Right lobe of liver (tissue), 6 donors: ENCODE data around the gene SYPL2. TPM values are rescaled to one million over a fixed set of nuclear protein-coding genes. Genes with fewer than 3 reads are reported as not detected.

Source experiments
- ATAC-seq, 4 donors: fragments of 200-7000 bp; cut with Tn5 transposase; one replicate each; pipeline ENCODE4 v1.9.1; 2020; ENCODE audit warnings: mild to moderate bottlenecking in 4 of 4, moderate library complexity in 4 of 4
- DNase-seq, 3 donors: peaks; one replicate each; pipeline ENCODE4 v3.0.0-alpha.2; 2020
- H3K27ac ChIP-seq, 3 donors: fragments of 200-600 bp; one replicate each; pipeline ENCODE4 v1.8.0; 2022
- H3K27me3 ChIP-seq, 2 donors: fragments of 200-600 bp; one replicate each; pipeline ENCODE4 v1.8.0; 2022
- H3K36me3 ChIP-seq, 4 donors: fragments of 200-600 bp; sonication (generic) in 1 of 4; one replicate each; pipeline versions ENCODE4 v1.5.1 to v1.8.0; 2017 to 2022; ENCODE audit warnings: control low read depth in 1 of 4
- H3K4me1 ChIP-seq, 4 donors: fragments of 200-600 bp; sonication (generic) in 1 of 4; one replicate each; pipeline versions ENCODE4 v1.5.1 to v1.8.0; 2017 to 2022; ENCODE audit warnings: control low read depth in 1 of 4
- H3K4me3 ChIP-seq, 3 donors: fragments of 200-600 bp; one replicate each; pipeline ENCODE4 v1.8.0; 2022
- H3K9me3 ChIP-seq, 4 donors: fragments of 200-600 bp; sonication (generic) in 1 of 4; one replicate each; pipeline versions ENCODE4 v1.5.1 to v1.8.0; 2017 to 2022; ENCODE audit warnings: control low read depth in 1 of 4
- CTCF ChIP-seq, 4 donors: fragments of 200-600 bp in 3 of 4; fragments of 450-650 bp in 1 of 4; IDR thresholded peaks; one replicate each; pipeline versions ENCODE4 v1.5.1 to v1.8.0; 2016 to 2022; ENCODE audit warnings: antibody characterized with exemption in 4 of 4, mild to moderate bottlenecking in 2 of 4
- POLR2A ChIP-seq: fragments of 450-650 bp; IDR thresholded peaks from one replicate; pipeline ENCODE4 v1.6.1; 2017; ENCODE audit warnings: antibody characterized with exemption, mild to moderate bottlenecking
- WGBS: methylation state at CpG from one replicate; pipeline ENCODE4 v1.1.6; 2018; ENCODE audit warnings: low coverage, low lambda C conversion rate; ENCODE audit not compliant: insufficient coverage; ENCODE audit errors: missing lambda C conversion rate; 5-methylcytosine and 5-hydroxymethylcytosine counted together
- intact Hi-C, 2 donors: fragments of 100-400 bp; cut with DNase I; formaldehyde crosslinking; loops; one replicate each; pipeline versions ENCODE4 v1.11.2 to v1.14.1; 2022
- total RNA-seq, 6 experiments: library from RNA; depleted of rRNA in 2 of 6; stranded (reverse); fragments of >200 nt in 2 of 6; fragmentation: NEBNext Ultra II Directional in 3 of 6; extraction: Animal tissue kit (Norgen Biotek cat#: 25700) in 3 of 6; gene quantifications; one replicate each; pipeline versions ENCODE4 v1.1.0 to v1.2.4, GENCODE V29; 2016 to 2023
- donor health status: DM: no; HTN: yes; CAD: no.
- donor health status: DM: no; HTN: no; CAD: no.
- donor health status: DM: no; HTN: no; CAD: no.
- donor health status: DM: no; HTN: yes; CAD: no.
- donor health status: DM: no; HTN: yes; CAD: no.

SYPL2 gene
- total RNA-seq, 6 experiments from 2014 or later, result 4.7 to 10.6 (median 6.0) TPM

- no peaks in the 10 kb centered on the region for H3K9me3 ChIP-seq
- peak overlapping the region; percentile 66 to 85 (median 73) for H3K4me3 ChIP-seq
- DNase-seq, result no peak
- TF ChIP-seq POLR2A, result no peak
- TF ChIP-seq CTCF (IDR thresholded peaks at IDR 0.05), result no peak
- H3K36me3 ChIP-seq, result no peaks in the 10 kb centered on the region
- no peaks in the 10 kb centered on the region for H3K27me3 ChIP-seq
- no peak for ATAC-seq
- intact Hi-C loops, result no loop called here
- H3K27ac ChIP-seq, result no peak overlapping the region
- peaks cover 0 to 3% (median 1%) of the 10 kb centered on the region in 4 donors for H3K4me1 ChIP-seq
- 57% methylated on average over 4 of the region's 7 CpGs for WGBS
These were observed 42.5 kb downstream of the SYPL2 start for GRCh38 chr1:109508873-109509175.

- intact Hi-C loops, result no loop called here
- no peak within 1 kb of the TSS for H3K27ac ChIP-seq
These were observed 43.1 kb downstream of the SYPL2 start, which contains the start of gene AMIGO1 for GRCh38 chr1:109509176-109510134. AMIGO1 (minus strand) TSS chr1:109509727; CDS start chr1:109508912, 815 bp downstream.

GRCh38 chr1:109513110-109513710, 46.9 kb downstream of the SYPL2 start:
- WGBS, result 87% methylated on average over 2 of the region's 2 CpGs
- H3K27ac ChIP-seq, result no peak overlapping the region

More at GRCh38 chr1:109509176-109510134, 43.1 kb downstream of the SYPL2 start, which contains the start of gene AMIGO1:
- ATAC-seq (peak; percentile 84 to 93 (median 86)), DNase-seq (peak; percentile 67 to 68 (median 67))
- 1% methylated on average over 15 of the region's 100 CpGs for WGBS
- TF ChIP-seq CTCF (IDR thresholded peaks at IDR 0.05) (no peak), POLR2A (peak; percentile 24)
- H3K27me3 ChIP-seq, result no peaks in the 10 kb centered on the region
- H3K9me3 ChIP-seq, result no peaks in the 10 kb centered on the region
- peaks cover 0 to 3% (median 1%) of the 10 kb centered on the region in 4 donors for H3K4me1 ChIP-seq
- H3K36me3 ChIP-seq, result no peaks in the 10 kb centered on the region
- peak within 1 kb of the TSS; percentile 66 to 85 (median 73) for H3K4me3 ChIP-seq

DNA sequence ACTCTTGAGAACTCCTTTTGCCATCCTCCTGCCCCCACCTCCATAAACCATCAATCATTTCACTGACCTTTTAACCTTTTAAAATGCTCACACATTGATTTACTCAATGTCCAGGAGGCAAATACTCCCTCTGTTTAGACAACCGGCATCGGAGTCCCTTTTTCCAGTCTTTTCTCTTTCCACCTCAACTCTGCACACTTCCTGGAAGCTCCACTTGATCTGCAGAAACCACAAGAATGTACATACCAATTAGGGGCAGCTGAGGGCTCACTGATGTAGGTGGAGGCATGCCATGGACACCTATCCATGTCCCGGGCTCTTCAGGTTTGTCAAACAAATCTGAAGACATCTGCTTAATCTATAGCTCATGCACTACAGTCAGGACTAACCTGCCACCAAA, 48.5 kb downstream of the SYPL2 start:
- WGBS, result 42% methylated on average over 3 of the region's 3 CpGs
- TF ChIP-seq CTCF (IDR thresholded peaks at IDR 0.05) (no peak), POLR2A (no peak)

More at GRCh38 chr1:109513110-109513710, 46.9 kb downstream of the SYPL2 start:
- Histone ChIP-seq H3K27me3 (no peaks in the 10 kb centered on the region), H3K4me1 (peaks cover 0 to 3% (median 1%) of the 10 kb centered on the region in 4 donors), H3K4me3 (no peak overlapping the region), H3K36me3 (no peaks in the 10 kb centered on the region), H3K9me3 (no peaks in the 10 kb centered on the region)
- DNase-seq (no peak), ATAC-seq (no peak)
- intact Hi-C loops, result no loop called here
- TF ChIP-seq POLR2A (no peak), CTCF (IDR thresholded peaks at IDR 0.05) (no peak)

More for the DNA sequence above, 48.5 kb downstream of the SYPL2 start:
- Histone ChIP-seq H3K36me3 (no peaks in the 10 kb centered on the region), H3K27ac (no peak overlapping the region), H3K27me3 (no peaks in the 10 kb centered on the region), H3K4me1 (peaks cover 0 to 3% (median 1%) of the 10 kb centered on the region in 4 donors), H3K9me3 (no peaks in the 10 kb centered on the region), H3K4me3 (no peak overlapping the region)
- intact Hi-C loops, result no loop called here
- ATAC-seq, result no peak
- no peak for DNase-seq
